ENCODE measurements around the gene HNF1B. TPM values are rescaled to one million over a fixed set of nuclear protein-coding genes. Genes with fewer than 3 reads are reported as not detected.
A peak's percentile ranks its signal among the peaks of the same experiment; 100 is the strongest.

HNF1B gene
- total and polyA plus RNA-seq, 4 donors, result 1.6 to 5.7 (median 4.5) TPM

- Histone ChIP-seq H3K9ac (ENCODE audit: low read depth in 1 of 2, low read length in 2 of 2) (no peak overlapping the region), H3K36me3 (ENCODE audit: control insufficient read depth in 4 of 4, insufficient read depth in 3 of 4, low read depth in 1 of 4, low read length in 3 of 4) (no peaks in the 10 kb centered on the region), H3K27ac (ENCODE audit: low read depth in 1 of 2, low read length in 2 of 2) (no peak overlapping the region), H3K4me1 (ENCODE audit: control insufficient read depth in 4 of 4, insufficient read depth in 4 of 4, low read length in 3 of 4) (peaks cover 0 to 13% (median 3%) of the 10 kb centered on the region in 4 donors), H3K9me3 (ENCODE audit: control insufficient read depth in 4 of 4, low read length in 3 of 4) (no peaks in the 10 kb centered on the region), H3K27me3 (ENCODE audit: control insufficient read depth in 4 of 4, insufficient read depth in 4 of 4, low read length in 3 of 4) (no peaks in the 10 kb centered on the region), H3K4me3 (ENCODE audit: low read depth in 1 of 3, low read length in 3 of 3) (no peak overlapping the region)
- DNase-seq (ENCODE audit: low spot score), result no peak
- WGBS, result 89% methylated on average over 1 of the region's 1 CpG
- no peak for TF ChIP-seq ZBTB33 (IDR thresholded peaks at IDR 0.05)
- no peak for TF ChIP-seq RXRA (IDR thresholded peaks at IDR 0.05)
- TF ChIP-seq GABPA (IDR thresholded peaks at IDR 0.05 in 1 of 2, conservative IDR thresholded peaks at IDR 0.05 in 1 of 2), result no peak
- TF ChIP-seq SP1 (IDR thresholded peaks at IDR 0.05), result no peak
- TF ChIP-seq ATF3 (IDR thresholded peaks at IDR 0.05), result no peak
- TF ChIP-seq HNF4G (IDR thresholded peaks at IDR 0.05), result no peak
- no peak for TF ChIP-seq TAF1 (conservative IDR thresholded peaks at IDR 0.05)
- TF ChIP-seq REST (IDR thresholded peaks at IDR 0.05), result no peak
- no peak for TF ChIP-seq MAX (IDR thresholded peaks at IDR 0.05)
- no peak for TF ChIP-seq FOXA1 (IDR thresholded peaks at IDR 0.05)
- no peak for TF ChIP-seq FOXA2 (IDR thresholded peaks at IDR 0.05)
- no peak for TF ChIP-seq NR2F2 (IDR thresholded peaks at IDR 0.05)
- no peak for TF ChIP-seq YY1 (IDR thresholded peaks at IDR 0.05)
- TF ChIP-seq JUND (IDR thresholded peaks at IDR 0.05), result no peak
These were observed 97.0 kb downstream of the HNF1B start for GRCh38 chr17:37647856-37648255.

GRCh38 chr17:37643869-37644268, 101.0 kb downstream of the HNF1B start:
- Histone ChIP-seq H3K9ac (ENCODE audit: low read depth in 1 of 2, low read length in 2 of 2) (no peak overlapping the region), H3K4me3 (ENCODE audit: low read depth in 1 of 3, low read length in 3 of 3) (peak overlapping the region in 1 of 3 donors; percentile 33), H3K9me3 (ENCODE audit: control insufficient read depth in 4 of 4, low read length in 3 of 4) (no peaks in the 10 kb centered on the region), H3K36me3 (ENCODE audit: control insufficient read depth in 4 of 4, insufficient read depth in 3 of 4, low read depth in 1 of 4, low read length in 3 of 4) (peaks cover 0 to 10% (median 4%) of the 10 kb centered on the region in 4 donors), H3K27me3 (ENCODE audit: control insufficient read depth in 4 of 4, insufficient read depth in 4 of 4, low read length in 3 of 4) (no peaks in the 10 kb centered on the region), H3K4me1 (ENCODE audit: control insufficient read depth in 4 of 4, insufficient read depth in 4 of 4, low read length in 3 of 4) (peaks cover 3 to 15% (median 11%) of the 10 kb centered on the region in 4 donors), H3K27ac (ENCODE audit: low read depth in 1 of 2, low read length in 2 of 2) (peak overlapping the region in 1 of 2 donors; percentile 2)
- DNase-seq (ENCODE audit: low spot score), result no peak
- 12% methylated on average over 3 of the region's 3 CpGs for WGBS
- TF ChIP-seq ATF3 (IDR thresholded peaks at IDR 0.05) (no peak), EGR1 (IDR thresholded peaks at IDR 0.05; ENCODE audit: low read depth in 2 of 2) (no peak), HNF4A (conservative IDR thresholded peaks at IDR 0.05) (no peak), SP1 (IDR thresholded peaks at IDR 0.05) (no peak), YY1 (IDR thresholded peaks at IDR 0.05) (no peak), JUND (IDR thresholded peaks at IDR 0.05) (no peak), GABPA (IDR thresholded peaks at IDR 0.05 in 1 of 2, conservative IDR thresholded peaks at IDR 0.05 in 1 of 2) (no peak)
